ENCODE data around the gene RNF214.

DNA sequence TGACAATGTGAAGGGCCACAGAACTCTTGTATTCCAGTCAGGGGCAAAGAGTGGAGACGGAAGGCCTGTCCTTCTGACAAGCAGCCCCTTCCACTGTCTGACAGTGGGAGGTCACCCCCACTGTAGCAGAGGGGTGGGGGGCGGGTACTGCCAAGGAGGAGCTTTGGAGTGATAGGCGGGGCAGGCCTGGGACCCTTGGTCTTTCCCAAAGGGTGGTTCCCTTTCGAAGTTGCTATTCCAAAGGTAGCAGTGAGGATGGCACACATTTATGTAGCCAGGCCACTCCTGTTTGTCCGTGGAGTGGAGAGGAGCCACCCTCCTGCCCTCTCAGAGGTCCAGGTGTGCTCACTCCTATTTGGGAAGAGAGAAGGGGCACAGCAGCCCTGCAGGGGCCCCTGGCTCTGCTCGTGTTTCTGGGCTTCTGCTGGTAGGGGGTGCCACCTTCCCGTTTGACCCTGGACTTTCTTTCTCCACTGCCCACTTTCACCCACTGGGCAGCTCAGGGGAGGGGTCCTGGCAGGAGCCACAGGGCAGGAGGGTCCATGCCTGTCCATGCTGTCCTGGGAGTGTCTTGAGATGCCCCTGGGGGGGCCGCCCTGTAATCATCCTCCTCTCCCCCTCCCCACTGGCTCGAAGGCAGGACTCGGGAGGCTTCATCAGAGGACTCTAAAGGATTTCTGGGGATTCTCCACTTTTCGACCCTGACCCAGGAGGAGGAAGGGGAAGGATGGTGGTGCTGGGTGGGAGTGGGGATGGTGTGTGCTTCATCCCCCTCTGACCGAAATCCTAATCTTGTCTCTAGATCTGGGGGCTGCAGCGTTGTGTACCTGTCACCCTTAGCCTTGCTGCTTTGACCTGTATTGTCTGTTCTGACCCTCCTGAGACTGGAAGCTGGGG, 32.3 kb upstream of the RNF214 start:
- no peak for TF ChIP-seq MAX (IDR thresholded peaks at IDR 0.05; ENCODE audit: low read depth, low read length)
- TF ChIP-seq EZH2 (IDR thresholded peaks at IDR 0.05; ENCODE audit: borderline replicate concordance, control insufficient read depth, low read depth, low read length), result no peak
